ENCODE results near the gene GRIK3.

GRIK3 gene

DNA sequence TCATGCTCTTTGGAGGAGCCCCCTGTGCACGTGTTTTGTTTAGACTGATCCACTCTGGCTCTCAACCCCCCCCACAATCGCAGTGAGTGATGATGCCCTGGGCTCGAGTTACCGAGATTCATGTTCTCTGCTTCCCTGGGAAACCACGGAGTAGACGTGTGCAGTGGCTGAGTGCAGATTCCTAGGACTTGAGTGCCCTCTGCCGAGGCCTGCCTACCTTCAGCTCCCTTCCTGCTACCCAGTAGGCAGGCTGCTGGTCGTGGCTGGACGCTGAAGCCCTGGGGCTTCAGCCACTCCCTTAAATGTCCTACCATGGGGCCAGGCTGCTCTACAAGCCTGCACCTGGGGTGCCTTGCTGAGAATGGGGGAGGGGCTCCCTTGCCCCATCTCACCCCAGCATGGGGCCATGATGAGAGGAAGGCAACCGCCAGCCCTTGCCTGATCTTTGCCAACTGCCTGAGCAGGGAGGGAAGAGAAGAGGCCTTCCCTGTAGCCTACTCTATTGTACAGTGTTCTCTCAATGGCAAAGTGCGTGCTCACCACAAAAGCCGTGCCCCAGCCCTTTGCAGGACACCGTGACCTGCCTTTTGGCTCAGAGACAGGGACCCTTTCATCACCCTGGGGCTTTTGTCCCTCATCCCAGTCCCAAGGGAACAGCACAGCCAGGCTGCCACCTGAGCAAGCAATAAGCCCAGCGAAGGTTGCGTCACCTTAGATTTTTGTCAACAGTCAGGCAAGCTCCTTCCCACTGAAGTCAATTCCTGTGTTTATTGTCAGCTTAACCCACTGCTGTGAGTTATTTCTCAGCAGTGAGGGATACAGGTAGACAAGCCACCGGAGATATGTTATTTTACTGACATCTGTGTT is 4.1 kb upstream of the GRIK3 start:
- no peak overlapping the region for H3K4me3 ChIP-seq (ENCODE audit: low read length)
- H3K9me3 ChIP-seq (ENCODE audit: insufficient read depth, low read length): no peaks in the 10 kb centered on the region
- no peak overlapping the region for H2AFZ ChIP-seq (ENCODE audit: low read depth, low read length)
- H4K20me1 ChIP-seq (ENCODE audit: insufficient read depth, low read length): no peaks in the 10 kb centered on the region
- H3K4me2 ChIP-seq (ENCODE audit: low read length): no peak overlapping the region
- no peaks in the 10 kb centered on the region for H3K79me2 ChIP-seq (ENCODE audit: low read length)
- H3K27ac ChIP-seq (ENCODE audit: low read length): no peak overlapping the region
- H3K27me3 ChIP-seq (ENCODE audit: low read depth, low read length): no peaks in the 10 kb centered on the region
- no peak overlapping the region for H3K9ac ChIP-seq (ENCODE audit: low read length)
- no peaks in the 10 kb centered on the region for H3K36me3 ChIP-seq (replicated peaks; ENCODE audit: low read depth, low read length)
- peaks cover 18% of the 10 kb centered on the region for H3K4me1 ChIP-seq (ENCODE audit: low read length)
- TF ChIP-seq, protein P1, sequence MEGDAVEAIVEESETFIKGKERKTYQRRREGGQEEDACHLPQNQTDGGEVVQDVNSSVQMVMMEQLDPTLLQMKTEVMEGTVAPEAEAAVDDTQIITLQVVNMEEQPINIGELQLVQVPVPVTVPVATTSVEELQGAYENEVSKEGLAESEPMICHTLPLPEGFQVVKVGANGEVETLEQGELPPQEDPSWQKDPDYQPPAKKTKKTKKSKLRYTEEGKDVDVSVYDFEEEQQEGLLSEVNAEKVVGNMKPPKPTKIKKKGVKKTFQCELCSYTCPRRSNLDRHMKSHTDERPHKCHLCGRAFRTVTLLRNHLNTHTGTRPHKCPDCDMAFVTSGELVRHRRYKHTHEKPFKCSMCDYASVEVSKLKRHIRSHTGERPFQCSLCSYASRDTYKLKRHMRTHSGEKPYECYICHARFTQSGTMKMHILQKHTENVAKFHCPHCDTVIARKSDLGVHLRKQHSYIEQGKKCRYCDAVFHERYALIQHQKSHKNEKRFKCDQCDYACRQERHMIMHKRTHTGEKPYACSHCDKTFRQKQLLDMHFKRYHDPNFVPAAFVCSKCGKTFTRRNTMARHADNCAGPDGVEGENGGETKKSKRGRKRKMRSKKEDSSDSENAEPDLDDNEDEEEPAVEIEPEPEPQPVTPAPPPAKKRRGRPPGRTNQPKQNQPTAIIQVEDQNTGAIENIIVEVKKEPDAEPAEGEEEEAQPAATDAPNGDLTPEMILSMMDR (IDR thresholded peaks at IDR 0.05; ENCODE audit: low read depth, low read length): 0 out of 2 replicates have a peak, but pooled peaks have one; percentile 23
- TF ChIP-seq EZH2phosphoT487 (IDR thresholded peaks at IDR 0.05; ENCODE audit: low read depth): no peak

DNA sequence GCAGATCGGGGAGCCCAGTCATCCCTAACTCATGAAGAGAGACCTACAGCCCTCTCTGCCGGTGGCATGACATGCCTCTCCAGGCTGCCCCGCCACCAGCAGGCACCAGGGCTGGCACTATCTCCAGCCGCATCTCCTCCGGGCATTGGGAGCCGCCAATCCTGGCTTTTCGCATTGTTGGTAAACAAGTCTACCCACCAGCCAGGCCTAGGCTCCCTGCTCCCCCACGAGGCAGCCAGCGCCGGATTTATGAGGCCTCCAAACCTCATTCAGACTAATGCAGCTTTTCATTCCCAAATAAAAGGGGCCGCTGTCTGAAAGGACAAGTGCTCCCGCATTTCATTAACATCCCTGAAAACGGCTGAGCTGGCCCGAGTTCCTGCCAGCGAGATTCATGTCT is 3.4 kb upstream of the GRIK3 start:
- no peak overlapping the region for H2AFZ ChIP-seq (ENCODE audit: low read depth, low read length)
- H3K4me2 ChIP-seq (ENCODE audit: low read length): no peak overlapping the region
- no peak overlapping the region for H3K9ac ChIP-seq (ENCODE audit: low read length)
- H4K20me1 ChIP-seq (ENCODE audit: insufficient read depth, low read length): no peaks in the 10 kb centered on the region
- no peaks in the 10 kb centered on the region for H3K27me3 ChIP-seq (ENCODE audit: low read depth, low read length)
- no peak overlapping the region for H3K4me3 ChIP-seq (ENCODE audit: low read length)
- peaks cover 18% of the 10 kb centered on the region for H3K4me1 ChIP-seq (ENCODE audit: low read length)
- no peaks in the 10 kb centered on the region for H3K9me3 ChIP-seq (ENCODE audit: insufficient read depth, low read length)
- H3K79me2 ChIP-seq (ENCODE audit: low read length): no peaks in the 10 kb centered on the region
- H3K36me3 ChIP-seq (replicated peaks; ENCODE audit: low read depth, low read length): no peaks in the 10 kb centered on the region
- TF ChIP-seq, protein P1 (IDR thresholded peaks at IDR 0.05; ENCODE audit: low read depth, low read length): no peak
- no peak for TF ChIP-seq EZH2phosphoT487 (IDR thresholded peaks at IDR 0.05; ENCODE audit: low read depth)
- H3K27ac ChIP-seq (ENCODE audit: low read length): no peak overlapping the region

DNA sequence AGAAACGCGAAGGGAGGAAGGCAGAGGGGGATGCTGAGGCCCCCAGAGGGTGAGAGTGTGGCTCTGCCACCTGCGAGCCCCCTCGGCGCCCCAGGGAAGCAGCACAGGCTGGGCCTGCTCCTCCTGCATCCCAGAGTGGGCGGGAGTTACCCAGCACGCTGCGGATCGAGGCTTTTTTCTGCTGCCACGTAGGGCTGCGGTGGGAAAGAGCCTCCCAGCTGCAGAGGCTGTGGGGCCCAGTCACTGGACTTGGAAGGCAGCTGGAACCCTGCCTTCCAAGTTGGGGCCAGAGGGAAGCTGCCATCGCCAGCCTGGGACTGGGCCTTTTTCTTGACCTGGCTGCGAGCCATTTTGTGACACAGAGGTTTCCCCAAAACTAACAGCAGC is 2.3 kb upstream of the GRIK3 start:
- TF ChIP-seq, protein P1 (IDR thresholded peaks at IDR 0.05; ENCODE audit: low read depth, low read length): no peak
- TF ChIP-seq EZH2phosphoT487 (IDR thresholded peaks at IDR 0.05; ENCODE audit: low read depth): no peak
- 0 out of 2 replicates have a peak overlapping the region, but pooled peaks have one; percentile 53 for H3K27ac ChIP-seq (ENCODE audit: low read length)
- no peaks in the 10 kb centered on the region for H3K79me2 ChIP-seq (ENCODE audit: low read length)
- H3K4me2 ChIP-seq (ENCODE audit: low read length): peak overlapping the region; percentile 97
- H2AFZ ChIP-seq (ENCODE audit: low read depth, low read length): peak overlapping the region; percentile 93
- H3K4me1 ChIP-seq (ENCODE audit: low read length): peaks cover 18% of the 10 kb centered on the region
- H3K36me3 ChIP-seq (replicated peaks; ENCODE audit: low read depth, low read length): no peaks in the 10 kb centered on the region
- H3K4me3 ChIP-seq (ENCODE audit: low read length): peak overlapping the region; percentile 78
- H4K20me1 ChIP-seq (ENCODE audit: insufficient read depth, low read length): no peaks in the 10 kb centered on the region
- no peaks in the 10 kb centered on the region for H3K27me3 ChIP-seq (ENCODE audit: low read depth, low read length)
- no peaks in the 10 kb centered on the region for H3K9me3 ChIP-seq (ENCODE audit: insufficient read depth, low read length)
- peak overlapping the region; percentile 62 for H3K9ac ChIP-seq (ENCODE audit: low read length)

DNA sequence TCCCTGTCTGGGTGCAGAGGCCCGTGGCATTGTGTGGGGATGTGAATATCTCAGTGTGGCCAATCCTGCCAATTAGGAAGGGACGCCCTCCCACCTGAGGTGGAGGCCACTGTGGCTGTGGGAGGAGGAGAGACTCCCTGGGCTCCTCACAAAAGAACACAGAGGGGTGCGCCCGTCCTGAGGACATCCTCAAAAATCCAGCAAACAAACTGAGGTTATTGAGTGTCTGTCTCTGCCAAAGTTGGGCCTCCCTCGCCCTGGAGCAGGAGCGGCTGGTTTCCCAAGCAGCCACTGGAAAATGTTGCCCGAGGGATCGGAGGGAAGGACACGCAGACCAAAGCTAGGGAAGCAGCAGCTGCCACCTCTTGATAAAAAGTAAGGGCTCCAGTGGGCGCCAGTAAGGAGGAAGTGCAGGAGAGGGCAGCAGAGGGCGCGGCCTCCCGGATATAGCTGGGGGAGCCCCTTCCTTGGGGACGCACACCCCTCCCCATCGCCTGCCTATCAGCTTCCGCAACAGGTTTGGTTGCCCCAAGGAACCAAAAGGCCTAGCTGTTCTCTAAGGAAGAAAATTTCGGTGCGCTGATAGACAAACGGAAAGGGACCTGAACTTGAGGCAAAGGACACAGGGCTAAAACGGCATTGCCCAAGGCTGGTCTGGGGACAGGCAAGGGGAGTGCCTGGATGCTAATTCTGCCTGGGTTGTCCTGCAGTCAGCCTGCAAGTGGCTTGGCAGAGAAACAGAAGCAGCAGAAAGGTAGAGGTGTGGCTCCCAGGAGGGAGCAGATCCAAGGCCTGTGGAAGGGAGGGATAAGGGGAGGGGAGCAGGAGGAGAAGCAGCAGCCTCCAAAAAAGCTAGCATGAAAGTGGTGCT is 1.7 kb upstream of the GRIK3 start:
- Histone ChIP-seq H3K4me2 (ENCODE audit: low read length) (peak overlapping the region; percentile 97), H3K4me1 (ENCODE audit: low read length) (peaks cover 20% of the 10 kb centered on the region), H3K9ac (ENCODE audit: low read length) (peak overlapping the region; percentile 62), H3K79me2 (ENCODE audit: low read length) (no peaks in the 10 kb centered on the region), H4K20me1 (ENCODE audit: insufficient read depth, low read length) (no peaks in the 10 kb centered on the region), H2AFZ (ENCODE audit: low read depth, low read length) (peak overlapping the region; percentile 93), H3K27ac (ENCODE audit: low read length) (peak overlapping the region; percentile 53), H3K36me3 (replicated peaks; ENCODE audit: low read depth, low read length) (no peaks in the 10 kb centered on the region), H3K4me3 (ENCODE audit: low read length) (peak overlapping the region; percentile 78), H3K27me3 (ENCODE audit: low read depth, low read length) (no peaks in the 10 kb centered on the region), H3K9me3 (ENCODE audit: insufficient read depth, low read length) (no peaks in the 10 kb centered on the region)
- TF ChIP-seq EZH2phosphoT487 (IDR thresholded peaks at IDR 0.05; ENCODE audit: low read depth): no peak
- TF ChIP-seq, protein P1 (IDR thresholded peaks at IDR 0.05; ENCODE audit: low read depth, low read length): peak; percentile 40
